Femur (tissue), 1 donor: ENCODE data around the gene SMCHD1.
"Not testable (repeated sequence)": the region's sequence is repeated elsewhere in the genome, so short reads cannot be mapped to it uniquely, and the experiment has no call there.

ENCODE experiments used
- DNase-seq: peaks from one replicate; pipeline ENCODE4 v3.0.0-alpha.2; 2017

Gene SMCHD1

GRCh38 chr18:2723207-2723606 lies 67.7 kb downstream of the SMCHD1 start:
- no peak for DNase-seq

- DNase-seq, result no peak
Measured at GRCh38 chr18:2729757-2730156, 74.2 kb downstream of the SMCHD1 start.

DNA sequence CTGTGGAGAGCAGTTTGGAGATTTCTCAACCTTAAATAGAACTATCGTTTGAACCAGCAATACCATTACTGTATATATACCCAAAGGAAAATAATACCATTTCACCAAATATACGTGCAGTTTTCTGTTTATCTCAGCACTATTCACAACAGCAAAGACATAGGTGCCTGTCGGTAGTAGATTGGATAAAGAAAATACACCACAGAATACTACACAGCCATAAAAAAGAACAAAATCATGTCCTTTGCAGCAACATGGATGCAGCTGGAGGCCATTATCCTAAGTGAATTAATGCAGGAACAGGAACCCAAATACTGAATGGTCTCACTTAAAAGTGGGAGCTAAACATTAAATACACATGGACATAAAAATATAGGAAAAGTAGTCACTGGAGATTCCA lies 81.3 kb downstream of the SMCHD1 start:
- DNase-seq, result no peak

DNA sequence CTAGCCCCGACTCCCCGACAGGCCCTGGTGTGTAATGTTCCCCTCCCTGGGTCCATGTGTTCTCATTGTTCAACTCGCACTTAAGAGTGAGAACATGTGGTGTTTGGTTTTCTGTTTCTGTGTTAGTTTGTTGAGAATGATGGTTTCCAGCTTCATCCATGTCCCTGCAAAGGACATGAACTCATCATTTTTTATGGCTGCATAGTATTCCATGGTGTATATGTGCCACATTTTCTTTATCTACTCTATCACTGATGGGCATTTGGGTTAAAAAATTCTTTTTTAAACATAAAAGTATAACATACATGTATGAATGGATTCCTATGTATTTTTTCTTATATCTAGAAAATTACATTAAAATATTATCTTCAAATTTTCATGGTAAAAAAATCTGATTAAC lies 84.6 kb downstream of the SMCHD1 start:
- not testable (repeated sequence) for DNase-seq

GRCh38 chr18:2746274-2746673 lies 90.7 kb downstream of the SMCHD1 start:
- no peak for DNase-seq

DNA sequence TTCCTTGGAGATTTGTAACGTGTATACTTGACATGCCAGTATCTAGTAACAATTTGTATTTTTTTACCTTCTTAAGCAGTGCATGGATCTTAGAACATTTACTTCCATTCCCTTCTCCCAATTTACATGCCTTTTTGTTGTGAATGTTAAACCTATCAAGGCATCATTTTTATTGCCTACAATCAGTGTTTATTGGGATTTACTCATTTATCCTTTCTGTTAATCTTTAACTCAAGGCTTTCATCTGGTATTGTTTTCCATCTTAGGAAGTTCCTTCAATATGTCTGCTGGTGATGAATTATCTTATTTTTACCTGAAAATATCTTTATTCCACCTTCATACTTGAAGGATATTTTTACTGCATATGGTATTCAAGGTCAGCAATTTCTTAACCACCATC lies 102.8 kb downstream of the SMCHD1 start:
- DNase-seq, result no peak

DNA sequence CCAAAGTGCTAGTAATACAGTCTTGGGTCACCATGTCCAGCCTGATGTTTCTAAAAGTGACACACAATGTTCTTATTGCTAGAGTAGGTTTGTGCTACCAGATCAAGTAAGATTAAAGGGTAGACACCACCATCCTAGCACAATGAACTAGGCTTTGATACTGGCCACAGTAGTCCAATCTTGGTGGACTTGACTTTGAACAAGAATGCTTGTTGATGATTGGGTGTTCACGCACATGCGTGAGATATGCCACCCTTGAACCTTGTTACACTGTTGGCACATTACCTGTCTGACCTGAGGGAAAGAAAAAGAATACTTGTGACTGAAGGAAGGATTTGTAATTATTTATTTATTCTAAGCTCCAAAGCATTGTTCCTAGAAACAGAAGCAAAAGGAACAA lies 119.1 kb downstream of the SMCHD1 start:
- no peak for DNase-seq

DNA sequence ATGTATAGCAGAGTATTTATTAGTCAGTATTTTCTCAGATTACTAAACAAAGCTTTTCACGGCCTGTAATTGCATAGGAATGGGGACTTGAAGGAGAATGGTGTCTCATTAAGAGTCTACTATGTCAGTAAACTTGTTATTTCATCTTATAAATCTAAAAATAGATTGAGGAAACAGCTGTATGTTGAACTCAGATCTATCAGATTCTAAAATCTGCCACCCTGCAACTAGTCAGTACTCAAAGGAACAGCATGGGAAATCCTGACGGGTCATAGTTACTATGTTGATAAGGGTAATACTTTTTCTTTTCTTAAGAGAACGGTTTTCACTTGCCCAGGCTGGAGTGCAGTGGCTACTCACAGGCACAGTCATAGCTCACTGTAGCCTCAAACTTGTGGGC lies 121.1 kb downstream of the SMCHD1 start:
- DNase-seq, result no peak

DNA sequence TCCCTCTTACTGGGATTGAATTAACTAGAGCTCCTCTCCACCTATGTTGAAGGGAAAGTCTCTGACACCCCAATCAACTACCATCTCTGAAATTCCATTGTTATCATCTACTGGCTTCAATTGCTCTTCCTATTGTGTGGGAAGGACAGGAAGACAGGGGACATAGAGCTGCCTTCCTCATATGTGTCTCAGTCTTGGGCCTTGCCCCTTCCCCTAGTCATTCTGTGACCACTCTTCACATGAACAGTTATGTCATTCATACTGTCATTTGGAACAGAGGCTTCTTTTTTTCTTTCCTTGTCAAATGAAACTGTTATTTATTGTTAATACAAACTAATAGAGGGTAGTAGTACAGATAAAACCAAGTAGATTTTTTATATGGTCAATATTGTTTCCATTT lies 121.7 kb downstream of the SMCHD1 start:
- no peak for DNase-seq

DNA sequence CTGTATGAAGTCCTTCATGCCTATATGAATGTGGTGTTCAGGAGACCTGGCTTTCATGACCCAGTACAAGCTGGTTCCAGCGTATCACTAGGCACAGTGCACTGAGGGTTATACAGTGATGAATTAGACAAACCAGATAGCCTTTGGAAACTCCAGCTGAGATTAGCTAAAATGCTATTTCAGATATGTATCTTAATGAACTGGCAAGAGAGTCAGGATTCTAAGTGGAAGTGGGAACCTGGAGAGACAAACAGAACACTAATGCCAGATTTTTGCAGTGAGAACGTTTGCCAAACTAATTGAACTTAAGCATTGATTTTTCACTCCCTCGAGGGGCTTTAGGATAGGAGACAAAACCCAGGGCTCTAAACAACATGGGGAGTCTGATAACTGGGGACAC lies 125.2 kb downstream of the SMCHD1 start:
- no peak for DNase-seq

DNA sequence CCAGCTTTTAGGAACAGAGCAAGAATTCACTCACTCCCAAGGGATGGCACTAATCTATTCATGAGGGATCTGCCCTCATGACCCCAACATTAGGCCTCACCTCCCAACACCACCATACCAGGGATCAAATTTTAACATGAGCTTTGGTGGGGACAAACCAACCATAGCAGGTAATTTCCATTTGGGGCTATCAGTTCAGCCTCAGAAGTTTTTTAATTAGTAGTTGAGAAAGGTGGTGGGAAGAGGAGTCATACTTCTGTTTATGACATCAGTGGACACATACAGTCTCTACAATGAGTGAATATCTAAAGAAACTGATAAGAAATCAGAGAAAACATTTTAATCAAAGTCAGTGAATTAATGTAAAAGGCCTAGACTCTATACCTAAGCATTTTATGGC lies 131.7 kb downstream of the SMCHD1 start:
- DNase-seq, result no peak

DNA sequence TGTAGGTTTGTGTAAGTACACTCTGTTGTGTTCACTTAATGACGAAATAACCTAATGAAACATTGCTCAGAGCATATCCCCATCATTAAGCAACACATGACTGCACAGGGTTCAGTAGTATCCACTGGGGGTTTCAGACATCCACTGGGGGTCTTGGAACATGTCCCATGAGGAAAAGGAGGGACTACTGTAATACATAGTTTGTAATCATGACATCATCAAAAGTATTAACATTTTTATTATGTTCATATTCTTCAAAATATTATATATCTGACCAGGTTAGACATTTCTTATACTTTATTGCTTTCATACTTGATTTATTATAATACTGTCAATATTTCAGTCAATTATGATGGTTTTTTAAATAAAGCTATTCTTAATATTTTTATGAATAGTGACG lies 136.9 kb downstream of the SMCHD1 start:
- DNase-seq, result no peak

GRCh38 chr18:2794159-2794558 lies 138.6 kb downstream of the SMCHD1 start:
- DNase-seq, result no peak

DNA sequence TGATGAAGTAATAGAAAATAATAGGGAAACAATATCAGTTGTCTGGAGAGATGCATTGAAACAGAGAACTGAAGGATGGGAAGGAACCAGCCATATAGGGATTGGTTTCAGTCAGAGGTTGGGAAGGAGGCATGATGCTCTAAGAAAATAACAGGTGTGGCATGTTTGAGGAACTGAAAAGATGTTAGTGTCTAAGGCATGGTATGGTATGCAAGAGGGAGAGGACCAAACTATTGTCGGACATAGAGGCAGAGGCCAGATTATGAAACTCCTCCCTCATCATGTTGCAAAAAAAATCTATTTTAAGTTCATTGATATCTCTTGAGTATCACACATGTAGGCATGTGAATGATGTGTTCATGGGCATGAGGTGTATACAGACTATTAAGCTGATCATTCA lies 142.4 kb downstream of the SMCHD1 start:
- DNase-seq, result no peak

DNA sequence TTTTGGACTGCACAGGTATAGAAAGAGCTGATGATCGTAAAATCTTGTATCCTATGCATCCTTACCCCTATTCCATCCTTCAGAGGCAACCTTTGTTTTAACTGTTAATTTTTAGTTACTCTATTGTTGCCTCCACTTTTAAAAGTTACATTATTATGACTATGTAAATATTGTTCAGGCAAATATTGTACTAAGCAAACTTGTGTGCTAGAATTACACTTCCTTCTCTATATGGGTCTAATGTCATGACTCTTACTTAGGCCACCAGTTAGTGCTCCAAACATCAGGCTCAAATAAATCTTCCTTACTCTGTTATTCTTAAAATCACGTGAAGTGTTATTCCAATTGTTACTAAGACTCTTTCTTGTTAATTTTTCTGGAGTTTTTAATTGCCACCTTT lies 143.8 kb downstream of the SMCHD1 start:
- no peak for DNase-seq

GRCh38 chr18:2805970-2806943 lies 150.7 kb downstream of the SMCHD1 start:
- DNase-seq, result no peak

DNA sequence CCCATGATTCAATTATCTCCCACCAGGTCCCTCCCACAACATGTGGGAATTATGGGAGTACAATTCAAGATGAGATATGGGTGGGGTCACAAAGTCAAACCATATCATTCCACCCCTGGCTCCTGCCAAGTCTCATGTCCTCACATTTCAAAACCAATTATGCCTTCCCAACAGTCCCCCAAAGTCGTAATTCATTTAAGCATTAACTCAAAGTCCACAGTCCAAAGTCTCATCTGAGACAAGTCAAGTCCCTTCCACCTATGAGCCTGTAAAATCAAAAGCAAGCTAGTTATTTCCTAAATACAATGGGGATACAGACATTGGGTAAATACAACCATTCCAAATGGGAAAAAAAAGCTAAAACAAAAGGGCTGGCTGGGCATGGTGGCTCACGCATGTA lies 153.1 kb downstream of the SMCHD1 start:
- DNase-seq, result not testable (repeated sequence)

DNA sequence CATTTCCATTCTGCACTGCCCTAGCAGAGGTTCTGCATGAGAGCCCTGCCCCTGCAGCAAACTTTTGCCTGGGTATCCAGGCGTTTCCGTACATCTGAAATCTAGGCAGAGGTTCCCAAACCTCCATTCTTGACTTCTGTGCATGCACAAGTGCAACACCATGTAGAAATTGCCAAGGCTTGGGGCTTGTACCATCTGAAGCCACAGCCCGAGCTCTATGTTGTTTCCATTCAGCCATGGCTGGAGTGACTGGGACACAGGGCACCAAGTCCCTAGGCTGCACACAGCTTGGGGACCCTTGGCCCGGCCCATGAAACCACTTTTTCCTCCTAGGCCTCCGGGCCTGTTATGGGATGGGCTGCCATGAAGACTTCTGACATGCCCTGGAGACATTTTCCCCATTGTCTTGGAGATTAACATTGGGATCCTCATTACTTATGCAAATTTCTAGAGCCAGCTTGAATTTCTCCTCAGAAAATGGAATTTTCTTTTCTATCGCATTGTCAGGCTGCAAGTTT lies 154.2 kb downstream of the SMCHD1 start:
- DNase-seq, result not testable (repeated sequence)

GRCh38 chr18:2811416-2811815 lies 155.9 kb downstream of the SMCHD1 start:
- no peak for DNase-seq

DNA sequence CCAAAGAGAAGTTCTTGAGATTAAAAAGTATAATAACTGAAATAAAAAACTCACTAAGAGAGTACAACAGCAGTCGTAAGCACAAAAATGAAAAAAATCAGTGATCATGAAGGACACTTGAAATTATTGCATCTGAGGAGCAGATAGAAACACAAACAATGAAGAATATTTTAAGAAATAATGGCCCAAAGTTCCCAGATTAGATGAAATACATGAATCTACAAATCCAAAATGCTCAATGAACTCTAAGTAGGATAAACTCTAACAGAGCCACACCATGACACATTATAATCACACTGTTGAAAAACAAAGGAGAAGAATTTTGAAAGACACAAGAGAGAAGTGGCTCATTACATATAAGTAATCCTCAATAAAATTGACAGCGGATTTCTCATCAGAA lies 159.4 kb downstream of the SMCHD1 start:
- no peak for DNase-seq

DNA sequence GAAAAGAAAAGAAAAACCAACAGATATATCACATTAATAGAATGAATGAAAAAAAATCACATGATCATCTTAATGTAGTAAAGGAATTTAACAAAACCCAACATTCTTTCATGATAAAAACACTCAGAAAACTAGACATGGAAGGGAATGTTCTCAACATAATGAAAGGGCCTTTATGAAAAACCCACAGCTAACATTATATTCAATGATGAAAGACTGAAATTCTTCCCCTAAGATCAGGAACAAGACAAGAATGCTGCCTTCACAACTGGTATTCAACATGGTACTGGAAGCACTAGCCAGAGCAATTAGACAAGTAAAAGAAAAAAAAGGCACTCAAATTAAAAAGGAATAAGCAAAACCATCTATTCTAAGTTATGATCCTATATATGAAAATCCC lies 162.8 kb downstream of the SMCHD1 start:
- no peak for DNase-seq

DNA sequence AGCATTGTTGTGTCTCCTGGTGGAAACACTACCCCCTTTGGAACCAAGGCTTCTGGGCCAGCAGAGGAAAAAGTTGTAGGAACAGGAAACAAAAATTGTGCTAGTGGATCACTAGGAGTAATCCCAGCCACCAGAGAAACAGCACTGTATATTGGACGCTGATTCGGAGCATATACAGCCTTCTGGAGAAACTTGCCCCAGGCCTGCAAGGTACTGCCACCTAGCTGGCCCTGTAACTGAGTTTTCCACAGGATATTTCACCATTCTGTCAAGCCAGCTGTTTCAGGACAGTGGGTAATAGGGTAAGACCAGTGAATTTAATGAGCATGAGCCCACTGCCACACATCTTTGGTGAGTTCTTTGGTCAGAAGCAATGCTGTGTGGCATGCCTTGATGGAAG lies 166.2 kb downstream of the SMCHD1 start:
- no peak for DNase-seq

GRCh38 chr18:2822213-2822921 lies 166.8 kb downstream of the SMCHD1 start:
- no peak for DNase-seq

DNA sequence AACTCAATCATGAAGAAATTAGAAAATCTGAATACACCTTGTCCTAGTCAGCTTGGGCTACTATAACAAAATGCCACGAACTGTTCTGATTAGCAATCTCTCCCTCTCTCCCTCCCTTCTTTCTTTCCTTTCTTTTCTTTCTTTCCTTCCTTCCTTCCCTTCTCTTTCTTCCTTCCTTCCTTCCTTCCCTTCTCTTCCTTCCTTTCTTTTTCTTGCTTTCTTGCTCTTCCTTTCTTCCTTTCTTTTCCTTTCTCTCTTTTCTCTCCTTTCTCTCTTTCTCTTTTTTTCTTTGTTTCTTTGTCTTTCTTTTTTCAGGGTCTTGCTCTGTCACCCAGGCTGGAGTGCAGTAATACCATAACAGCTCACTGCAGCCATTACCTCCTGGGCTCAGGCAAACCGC lies 167.7 kb downstream of the SMCHD1 start:
- no peak for DNase-seq
